ENCODE data around the gene NCBP1. TPM values are rescaled to one million over a fixed set of nuclear protein-coding genes. Genes with fewer than 3 reads are reported as not detected.

NCBP1 gene
- total and polyA plus RNA-seq, 9 of the 15 experiments (the other 6 are each of a cell fraction or from before 2014, with no cell fraction given): 29.4 to 69.7 (median 57.5) TPM

DNA sequence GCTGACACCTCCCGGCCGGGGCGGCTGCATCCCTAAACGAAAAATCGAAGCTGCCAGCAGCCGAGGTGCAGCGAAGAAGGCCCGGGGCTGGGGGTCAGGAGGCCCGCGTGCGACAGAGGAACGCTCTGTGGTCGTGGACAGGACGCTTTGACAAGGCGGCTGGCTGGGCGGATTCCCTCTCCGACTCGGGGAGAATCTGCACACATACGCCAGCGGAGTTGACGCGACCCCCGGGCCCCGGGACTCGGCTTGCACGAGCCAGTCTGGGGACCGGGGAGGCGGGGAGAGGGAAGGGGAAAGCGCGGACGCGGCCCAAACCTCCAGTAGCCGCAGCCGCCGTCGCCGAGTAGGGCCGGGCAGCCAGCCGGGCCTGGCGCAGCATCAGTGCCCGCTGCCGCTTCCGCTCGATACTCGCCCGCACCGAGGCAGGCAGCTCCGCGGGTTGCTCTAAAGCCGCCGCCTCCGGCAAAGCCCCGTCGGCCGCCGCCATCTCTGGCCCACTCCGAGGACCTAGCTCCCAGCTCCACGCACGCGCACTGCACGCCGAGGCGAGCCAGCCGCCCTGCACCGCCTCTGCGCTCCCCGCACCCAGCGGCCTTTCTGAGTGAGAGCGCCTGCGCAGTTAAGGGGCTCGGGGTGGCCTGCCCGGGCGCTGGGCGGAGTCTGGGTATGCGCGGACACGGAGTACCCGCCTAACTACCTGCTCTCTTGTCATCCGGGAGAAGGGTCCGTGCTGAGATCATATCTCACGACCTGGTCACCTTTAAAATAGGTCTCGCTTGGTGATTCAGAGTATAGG is 63.4 kb downstream of the NCBP1 start, which contains the start of gene XPA (continued):
- TF ChIP-seq, protein P1, sequence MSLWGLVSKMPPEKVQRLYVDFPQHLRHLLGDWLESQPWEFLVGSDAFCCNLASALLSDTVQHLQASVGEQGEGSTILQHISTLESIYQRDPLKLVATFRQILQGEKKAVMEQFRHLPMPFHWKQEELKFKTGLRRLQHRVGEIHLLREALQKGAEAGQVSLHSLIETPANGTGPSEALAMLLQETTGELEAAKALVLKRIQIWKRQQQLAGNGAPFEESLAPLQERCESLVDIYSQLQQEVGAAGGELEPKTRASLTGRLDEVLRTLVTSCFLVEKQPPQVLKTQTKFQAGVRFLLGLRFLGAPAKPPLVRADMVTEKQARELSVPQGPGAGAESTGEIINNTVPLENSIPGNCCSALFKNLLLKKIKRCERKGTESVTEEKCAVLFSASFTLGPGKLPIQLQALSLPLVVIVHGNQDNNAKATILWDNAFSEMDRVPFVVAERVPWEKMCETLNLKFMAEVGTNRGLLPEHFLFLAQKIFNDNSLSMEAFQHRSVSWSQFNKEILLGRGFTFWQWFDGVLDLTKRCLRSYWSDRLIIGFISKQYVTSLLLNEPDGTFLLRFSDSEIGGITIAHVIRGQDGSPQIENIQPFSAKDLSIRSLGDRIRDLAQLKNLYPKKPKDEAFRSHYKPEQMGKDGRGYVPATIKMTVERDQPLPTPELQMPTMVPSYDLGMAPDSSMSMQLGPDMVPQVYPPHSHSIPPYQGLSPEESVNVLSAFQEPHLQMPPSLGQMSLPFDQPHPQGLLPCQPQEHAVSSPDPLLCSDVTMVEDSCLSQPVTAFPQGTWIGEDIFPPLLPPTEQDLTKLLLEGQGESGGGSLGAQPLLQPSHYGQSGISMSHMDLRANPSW (CRISPR knock-in tag; IDR thresholded peaks at IDR 0.05): no peak
- TF ChIP-seq RB1 (IDR thresholded peaks at IDR 0.05; ENCODE audit: low read depth) (peak; percentile 88), ELF1 (tag; IDR thresholded peaks at IDR 0.05) (no peak), SIX5 (IDR thresholded peaks at IDR 0.05; ENCODE audit: borderline replicate concordance in 1 of 2, insufficient read depth in 1 of 2, low read depth in 1 of 2, low read length in 2 of 2) (no peak), FOXK2 (conservative IDR thresholded peaks at IDR 0.05 in 1 of 2, IDR thresholded peaks at IDR 0.05 in 1 of 2; ENCODE audit: low read depth in 2 of 2) (no peak), KDM5B (IDR thresholded peaks at IDR 0.05; ENCODE audit: insufficient replicate concordance, low read depth, low read length) (peak; percentile 85), CSDE1 (IDR thresholded peaks at IDR 0.05) (no peak), ZBTB9 (CRISPR knock-in tag; IDR thresholded peaks at IDR 0.05) (peak; percentile 74; the same call in 1 of the 2 replicates), MYC (IDR thresholded peaks at IDR 0.05; ENCODE audit: low read depth, low read length) (peak; percentile 61; the same call in 1 of the 2 replicates), MYC (CRISPR knock-in tag; IDR thresholded peaks at IDR 0.05; ENCODE audit: borderline replicate concordance, low read depth) (no peak), ZNF561 (CRISPR knock-in tag; conservative IDR thresholded peaks at IDR 0.05) (no peak), SMARCA4 (IDR thresholded peaks at IDR 0.05) (0 out of 2 replicates have a peak, but pooled peaks have one; percentile 7), U2AF2 (optimal IDR thresholded peaks at IDR 0.05; ENCODE audit: low read depth, low read length) (no peak), TCF3 (CRISPR knock-in tag; IDR thresholded peaks at IDR 0.05) (peak; percentile 18; the same call in 1 of the 2 replicates), KLF1 (tag; IDR thresholded peaks at IDR 0.05) (no peak), YY1 (IDR thresholded peaks at IDR 0.05; ENCODE audit: borderline replicate concordance in 1 of 3, control insufficient read depth in 1 of 3, extremely low read depth in 1 of 3, insufficient read depth in 3 of 3, insufficient read length in 1 of 3, insufficient replicate concordance in 2 of 3, low read depth in 1 of 3, low read length in 2 of 3) (peak; percentile 61 to 92 (median 89)), ETV5 (CRISPR knock-in tag; IDR thresholded peaks at IDR 0.05; ENCODE audit: low read depth) (0 out of 2 replicates have a peak, but pooled peaks have one; percentile 44), YBX1 (IDR thresholded peaks at IDR 0.05) (no peak), NONO (IDR thresholded peaks at IDR 0.05; ENCODE audit: low read depth in 2 of 2, low read length in 1 of 2) (peak in 1 of 2 experiments; percentile 88; a peak in 2 of 4 replicates), SUPT5H (IDR thresholded peaks at IDR 0.05) (peak; percentile 86)
- TF ChIP-seq, protein P2, sequence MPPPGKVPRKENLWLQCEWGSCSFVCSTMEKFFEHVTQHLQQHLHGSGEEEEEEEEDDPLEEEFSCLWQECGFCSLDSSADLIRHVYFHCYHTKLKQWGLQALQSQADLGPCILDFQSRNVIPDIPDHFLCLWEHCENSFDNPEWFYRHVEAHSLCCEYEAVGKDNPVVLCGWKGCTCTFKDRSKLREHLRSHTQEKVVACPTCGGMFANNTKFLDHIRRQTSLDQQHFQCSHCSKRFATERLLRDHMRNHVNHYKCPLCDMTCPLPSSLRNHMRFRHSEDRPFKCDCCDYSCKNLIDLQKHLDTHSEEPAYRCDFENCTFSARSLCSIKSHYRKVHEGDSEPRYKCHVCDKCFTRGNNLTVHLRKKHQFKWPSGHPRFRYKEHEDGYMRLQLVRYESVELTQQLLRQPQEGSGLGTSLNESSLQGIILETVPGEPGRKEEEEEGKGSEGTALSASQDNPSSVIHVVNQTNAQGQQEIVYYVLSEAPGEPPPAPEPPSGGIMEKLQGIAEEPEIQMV (tag; conservative IDR thresholded peaks at IDR 0.05; ENCODE audit: low read depth): 0 out of 2 replicates have a peak, but pooled peaks have one; percentile 22
